GM18520 (cell line): ENCODE data around the gene PDE9A.

Experiments
- ATAC-seq: cut with Tn5 transposase; IDR thresholded peaks from one replicate; pipeline ENCODE4 v1.9.1; 2021; ENCODE audit not compliant: unreplicated experiment

Gene PDE9A

GRCh38 chr21:42684109-42684916 is 30.9 kb downstream of the PDE9A start:
- ATAC-seq: no peak

GRCh38 chr21:42685036-42685435 is 31.6 kb downstream of the PDE9A start:
- ATAC-seq: no peak

GRCh38 chr21:42685954-42686500 is 32.6 kb downstream of the PDE9A start:
- ATAC-seq: no peak

- no peak for ATAC-seq
These were observed 34.4 kb downstream of the PDE9A start for GRCh38 chr21:42687796-42688195.

- ATAC-seq: no peak
These were observed 34.9 kb downstream of the PDE9A start for GRCh38 chr21:42688226-42688840.

GRCh38 chr21:42688841-42689371 is 35.5 kb downstream of the PDE9A start:
- ATAC-seq: no peak

- no peak for ATAC-seq
These were observed 37.2 kb downstream of the PDE9A start for GRCh38 chr21:42690586-42690985.

- no peak for ATAC-seq
These were observed 38.6 kb downstream of the PDE9A start for GRCh38 chr21:42691901-42692559.

- no peak for ATAC-seq
These were observed 39.3 kb downstream of the PDE9A start for GRCh38 chr21:42692688-42693087.

- no peak for ATAC-seq
These were observed 41.6 kb downstream of the PDE9A start for GRCh38 chr21:42694751-42695696.

- ATAC-seq: no peak
These were observed 42.4 kb downstream of the PDE9A start for GRCh38 chr21:42695697-42696380.

GRCh38 chr21:42696501-42697040 is 43.1 kb downstream of the PDE9A start:
- ATAC-seq: no peak

GRCh38 chr21:42698733-42699132 is 45.3 kb downstream of the PDE9A start:
- no peak for ATAC-seq

GRCh38 chr21:42699196-42699595 is 45.8 kb downstream of the PDE9A start:
- no peak for ATAC-seq

- ATAC-seq: no peak
These were observed 48.5 kb downstream of the PDE9A start for GRCh38 chr21:42701706-42702456.

GRCh38 chr21:42702720-42703119 is 49.3 kb downstream of the PDE9A start:
- no peak for ATAC-seq

GRCh38 chr21:42703136-42703908 is 49.9 kb downstream of the PDE9A start:
- ATAC-seq: no peak

- ATAC-seq: no peak
These were observed 50.5 kb downstream of the PDE9A start for GRCh38 chr21:42703965-42704364.
